ENCODE measurements around the gene RIBC2. TPM values are rescaled to one million over a fixed set of nuclear protein-coding genes. Genes with fewer than 3 reads are reported as not detected.
A peak's percentile ranks its signal among the peaks of the same experiment; 100 is the strongest.

Gene RIBC2
- total RNA-seq, 3 donors from 2014 or later, result 0.48 to 2.0 (median 1.3) TPM

GRCh38 chr22:45425101-45425500 lies 11.6 kb downstream of the RIBC2 start:
- TF ChIP-seq POLR2AphosphoS5 (IDR thresholded peaks at IDR 0.05) (no peak), CTCF (IDR thresholded peaks at IDR 0.05) (no peak), POLR2A (IDR thresholded peaks at IDR 0.05) (no peak)
- H3K4me3 ChIP-seq, result no peak overlapping the region
- no peak for DNase-seq (ENCODE audit: low spot score in 2 of 2)
- no peaks in the 10 kb centered on the region for H3K4me1 ChIP-seq
- peaks cover 0 to 3% of the 10 kb centered on the region in 2 donors for H3K9me3 ChIP-seq
- no peaks in the 10 kb centered on the region for H3K27me3 ChIP-seq
- intact Hi-C loops (cut with DNase I; ENCODE audit: low total_unique reads), result loop anchor here (1.0 kb wide), 1 partner anchor 10 kb away; no protein-coding TSS in a partner anchor
- H3K27ac ChIP-seq, result peak overlapping the region in 1 of 2 donors; percentile 21
- no peaks in the 10 kb centered on the region for H3K36me3 ChIP-seq

- Histone ChIP-seq H3K4me3 (no peak overlapping the region), H3K9me3 (peaks cover 0 to 3% of the 10 kb centered on the region in 2 donors), H3K27ac (no peak overlapping the region), H3K36me3 (no peaks in the 10 kb centered on the region), H3K4me1 (no peaks in the 10 kb centered on the region), H3K27me3 (no peaks in the 10 kb centered on the region)
- intact Hi-C loops (cut with DNase I; ENCODE audit: low total_unique reads), result loop anchor here (1.0 kb wide), 1 partner anchor 10 kb away; no protein-coding TSS in a partner anchor
- peak in 1 of 2 donors; percentile 46 for DNase-seq (ENCODE audit: low spot score in 2 of 2)
- TF ChIP-seq CTCF (IDR thresholded peaks at IDR 0.05), result no peak
- no peak for TF ChIP-seq POLR2AphosphoS5 (IDR thresholded peaks at IDR 0.05)
- TF ChIP-seq POLR2A (IDR thresholded peaks at IDR 0.05), result no peak
Measured at GRCh38 chr22:45425531-45426265, 12.2 kb downstream of the RIBC2 start.

- Histone ChIP-seq H3K9me3 (peaks cover 0 to 3% of the 10 kb centered on the region in 2 donors), H3K27ac (no peak overlapping the region), H3K4me3 (no peak overlapping the region), H3K36me3 (no peaks in the 10 kb centered on the region), H3K27me3 (no peaks in the 10 kb centered on the region), H3K4me1 (no peaks in the 10 kb centered on the region)
- TF ChIP-seq POLR2A (IDR thresholded peaks at IDR 0.05) (no peak), CTCF (IDR thresholded peaks at IDR 0.05) (no peak), POLR2AphosphoS5 (IDR thresholded peaks at IDR 0.05) (no peak)
- intact Hi-C loops (cut with DNase I; ENCODE audit: low total_unique reads), result no loop called here
- DNase-seq (ENCODE audit: low spot score in 2 of 2), result peak in 1 of 2 donors; percentile 24
Measured at GRCh38 chr22:45426387-45426786, 12.9 kb downstream of the RIBC2 start.

- no peaks in the 10 kb centered on the region for H3K4me1 ChIP-seq
- peaks cover 0 to 3% of the 10 kb centered on the region in 2 donors for H3K9me3 ChIP-seq
- no peak for DNase-seq (ENCODE audit: low spot score in 2 of 2)
- no peaks in the 10 kb centered on the region for H3K27me3 ChIP-seq
- no peak overlapping the region for H3K27ac ChIP-seq
- H3K4me3 ChIP-seq, result no peak overlapping the region
- intact Hi-C loops (cut with DNase I; ENCODE audit: low total_unique reads), result no loop called here
- TF ChIP-seq POLR2A (IDR thresholded peaks at IDR 0.05) (no peak), POLR2AphosphoS5 (IDR thresholded peaks at IDR 0.05) (no peak), CTCF (IDR thresholded peaks at IDR 0.05) (no peak)
- no peaks in the 10 kb centered on the region for H3K36me3 ChIP-seq
Measured at GRCh38 chr22:45427114-45427513, 13.6 kb downstream of the RIBC2 start.

Data from breast epithelium (tissue), 4 donors.